GM19397 (cell line): Measurements from ENCODE around the gene ADM.

Experiments used
- ATAC-seq: cut with Tn5 transposase; IDR thresholded peaks from one replicate; pipeline ENCODE4 v1.9.1; 2021; ENCODE audit warnings: mild to moderate bottlenecking, moderate library complexity; ENCODE audit not compliant: unreplicated experiment

The ADM gene

GRCh38 chr11:10289765-10290380, 15.0 kb upstream of the ADM start:
- ATAC-seq, result no peak

GRCh38 chr11:10291801-10292638, 12.9 kb upstream of the ADM start:
- no peak for ATAC-seq

GRCh38 chr11:10293423-10294289, 11.2 kb upstream of the ADM start, which contains the start of gene SBF2:
SBF2 (minus strand) TSS chr11:10294219; CDS start chr11:10294069, 150 bp downstream.
- peak; percentile 56 for ATAC-seq

- ATAC-seq, result no peak
These were observed 10.5 kb upstream of the ADM start for GRCh38 chr11:10294290-10294953.

- ATAC-seq, result no peak
These were observed 9.6 kb upstream of the ADM start for GRCh38 chr11:10295064-10295901.

GRCh38 chr11:10298342-10298741, 6.5 kb upstream of the ADM start:
- peak; percentile 83 for ATAC-seq

- ATAC-seq, result no peak
These were observed 3.1 kb upstream of the ADM start for GRCh38 chr11:10301656-10302358.

- ATAC-seq, result no peak
These were observed 2.5 kb upstream of the ADM start for GRCh38 chr11:10302359-10302743.

- no peak for ATAC-seq
These were observed 1.9 kb upstream of the ADM start for GRCh38 chr11:10302744-10303557.

GRCh38 chr11:10303558-10304363, 1.1 kb upstream of the ADM start:
- no peak for ATAC-seq

- ATAC-seq, result no peak
These were observed 540 bp downstream of the ADM start for GRCh38 chr11:10305262-10305963.

GRCh38 chr11:10305964-10306918, 1.4 kb downstream of the ADM start:
- no peak for ATAC-seq

- no peak for ATAC-seq
These were observed 2.1 kb downstream of the ADM start for GRCh38 chr11:10307022-10307399.

GRCh38 chr11:10307400-10308200, 2.7 kb downstream of the ADM start:
- ATAC-seq, result peak; percentile 64
